Ovary (tissue), 9 donors: Measurements from ENCODE around the gene AGPAT4. TPM values are rescaled to one million over a fixed set of nuclear protein-coding genes. Genes with fewer than 3 reads are reported as not detected.

ENCODE experiments used
- DNase-seq, 5 donors: peaks; one replicate each; pipeline ENCODE4 v3.0.0-alpha.2; 2019 to 2020
- H3K27ac ChIP-seq, 2 donors: fragments of 200-600 bp; one replicate each; pipeline versions ENCODE4 v1.5.1 to v1.8.0; 2019 to 2022
- H3K27me3 ChIP-seq: fragments of 200-600 bp; one replicate; pipeline ENCODE4 v1.8.0; 2022
- H3K36me3 ChIP-seq: fragments of 200-600 bp; sonication (generic); one replicate; pipeline ENCODE4 v1.5.1; 2019
- H3K4me1 ChIP-seq: one replicate; pipeline ENCODE4 v1.8.1; 2013; ENCODE audit warnings: mild to moderate bottlenecking, moderate library complexity; ENCODE audit not compliant: insufficient read depth
- H3K4me3 ChIP-seq: fragments of 200-600 bp; sonication (generic); one replicate; pipeline ENCODE4 v1.5.1; 2017
- H3K9me3 ChIP-seq, 2 donors: fragments of 200-600 bp in 1 of 2; sonication (generic) in 1 of 2; one replicate each; pipeline versions ENCODE4 v1.5.1 to v1.8.1; 2013 to 2019; ENCODE audit warnings: mild to moderate bottlenecking in 1 of 2, moderate library complexity in 1 of 2
- EP300 ChIP-seq: sonication (generic); formaldehyde crosslinking; IDR thresholded peaks from one replicate; pipeline ENCODE4 v1.6.1; 2017; ENCODE audit warnings: antibody characterized with exemption
- POLR2A ChIP-seq: fragments of 450-650 bp; IDR thresholded peaks from one replicate; pipeline ENCODE4 v1.6.1; 2017; ENCODE audit warnings: antibody characterized with exemption, mild to moderate bottlenecking, moderate library complexity
- WGBS, 3 donors: extraction: QIAGEN DNeasy Blood & Tissue Kit in 1 of 3; methylation state at CpG; one replicate each; pipeline versions ENCODE4 v1.1.5 to v1.1.7; 2013 to 2017; 5-methylcytosine and 5-hydroxymethylcytosine counted together
- intact Hi-C, 4 donors: fragments of 100-400 bp; cut with DNase I; formaldehyde crosslinking; loops; one replicate each; pipeline versions ENCODE4 v1.11.0 to v1.15.1; 2022 to 2023
- polyA plus RNA-seq, 2 donors: library from polyadenylated mRNA; stranded (reverse); fragments of 200-250 nt in 1 of 2; fragments of 350-450 nt in 1 of 2; fragmentation: Illumina TruSeq in 1 of 2; extraction: RNeasy Lipid Tissue Mini Kit (QIAGEN cat#74804) in 1 of 2; gene quantifications; one replicate each; pipeline ENCODE4 v1.2.3, GENCODE V29; 2013 to 2014
- total RNA-seq, 7 donors: library from RNA; depleted of rRNA in 2 of 7; stranded (reverse); fragments of >200 nt in 2 of 7; fragmentation: NEBNext Ultra II Directional in 3 of 7; extraction: Animal tissue kit (Norgen Biotek cat#: 25700) in 3 of 7; gene quantifications; one replicate each; pipeline versions ENCODE4 v1.1.0 to v1.2.4, GENCODE V29; 2016 to 2023
- TF ChIP-seq, protein P1 (sequence below), 3 donors: fragments of 450-650 bp in 2 of 3; fragments of 200-600 bp in 1 of 3; IDR thresholded peaks; one replicate each; pipeline versions ENCODE4 v1.5.1 to v1.8.0; 2016 to 2022; ENCODE audit warnings: antibody characterized with exemption in 3 of 3, mild to moderate bottlenecking in 1 of 3
- donor health status: DM: no; HTN: no; CAD: no; lungs with moderate emphysema.
- donor health status: DM: no; HTN: no; CAD: no.
- donor health status: Bipolar disorder and iron deficiency.
- donor health status: DM: yes; HTN: yes; CAD: no.
- donor health status: DM: no; HTN: no; CAD: no.
- donor health status: DM: yes; HTN: yes; CAD: no.

Gene AGPAT4
- total and polyA plus RNA-seq, 9 donors: 4.4 to 13.7 (median 8.9) TPM

- H3K4me1 ChIP-seq: peaks cover 5% of the 10 kb centered on the region
- H3K36me3 ChIP-seq: no peaks in the 10 kb centered on the region
- DNase-seq: no peak
- intact Hi-C loops: no loop called here
- no peaks in the 10 kb centered on the region for H3K27me3 ChIP-seq
- no peaks in the 10 kb centered on the region for H3K9me3 ChIP-seq
- WGBS, 3 donors: 92 to 95% (median 95%) methylated on average over 5 of the region's 5 CpGs
- TF ChIP-seq POLR2A (no peak), EP300 (no peak)
- TF ChIP-seq, protein P1, sequence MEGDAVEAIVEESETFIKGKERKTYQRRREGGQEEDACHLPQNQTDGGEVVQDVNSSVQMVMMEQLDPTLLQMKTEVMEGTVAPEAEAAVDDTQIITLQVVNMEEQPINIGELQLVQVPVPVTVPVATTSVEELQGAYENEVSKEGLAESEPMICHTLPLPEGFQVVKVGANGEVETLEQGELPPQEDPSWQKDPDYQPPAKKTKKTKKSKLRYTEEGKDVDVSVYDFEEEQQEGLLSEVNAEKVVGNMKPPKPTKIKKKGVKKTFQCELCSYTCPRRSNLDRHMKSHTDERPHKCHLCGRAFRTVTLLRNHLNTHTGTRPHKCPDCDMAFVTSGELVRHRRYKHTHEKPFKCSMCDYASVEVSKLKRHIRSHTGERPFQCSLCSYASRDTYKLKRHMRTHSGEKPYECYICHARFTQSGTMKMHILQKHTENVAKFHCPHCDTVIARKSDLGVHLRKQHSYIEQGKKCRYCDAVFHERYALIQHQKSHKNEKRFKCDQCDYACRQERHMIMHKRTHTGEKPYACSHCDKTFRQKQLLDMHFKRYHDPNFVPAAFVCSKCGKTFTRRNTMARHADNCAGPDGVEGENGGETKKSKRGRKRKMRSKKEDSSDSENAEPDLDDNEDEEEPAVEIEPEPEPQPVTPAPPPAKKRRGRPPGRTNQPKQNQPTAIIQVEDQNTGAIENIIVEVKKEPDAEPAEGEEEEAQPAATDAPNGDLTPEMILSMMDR (IDR thresholded peaks at IDR 0.05): no peak
- H3K4me3 ChIP-seq: no peak overlapping the region
- no peak overlapping the region for H3K27ac ChIP-seq
Measured at GRCh38 chr6:161166677-161167076, 107.2 kb downstream of the AGPAT4 start.

DNA sequence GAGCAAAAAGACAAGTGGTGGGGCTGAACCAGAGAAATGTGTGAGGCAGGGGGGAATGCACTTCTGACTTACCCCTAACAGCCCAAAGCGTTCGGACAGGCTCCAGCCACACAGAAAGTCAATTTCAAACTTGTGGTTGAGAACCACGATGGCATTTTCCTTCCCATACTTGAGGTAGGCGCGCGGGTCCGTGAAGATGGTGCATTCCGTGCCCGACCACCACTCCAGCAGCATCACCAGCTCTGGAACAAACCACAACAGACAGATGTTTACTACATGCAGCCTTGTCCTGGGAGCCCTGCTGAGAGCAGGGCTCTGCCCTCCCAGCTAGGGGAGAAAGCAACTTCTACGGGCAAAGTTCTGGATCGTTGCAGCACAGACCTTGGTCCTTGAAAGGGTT, 107.7 kb downstream of the AGPAT4 start:
- no peaks in the 10 kb centered on the region for H3K27me3 ChIP-seq
- H3K27ac ChIP-seq: no peak overlapping the region
- intact Hi-C loops: no loop called here
- no peaks in the 10 kb centered on the region for H3K9me3 ChIP-seq
- no peaks in the 10 kb centered on the region for H3K36me3 ChIP-seq
- TF ChIP-seq POLR2A (no peak), EP300 (no peak)
- TF ChIP-seq, protein P1 (IDR thresholded peaks at IDR 0.05): no peak
- no peak overlapping the region for H3K4me3 ChIP-seq
- H3K4me1 ChIP-seq: peaks cover 5% of the 10 kb centered on the region
- DNase-seq: no peak
- 95 to 96% (median 96%) methylated on average over 11 of the region's 11 CpGs for WGBS, 3 donors

DNA sequence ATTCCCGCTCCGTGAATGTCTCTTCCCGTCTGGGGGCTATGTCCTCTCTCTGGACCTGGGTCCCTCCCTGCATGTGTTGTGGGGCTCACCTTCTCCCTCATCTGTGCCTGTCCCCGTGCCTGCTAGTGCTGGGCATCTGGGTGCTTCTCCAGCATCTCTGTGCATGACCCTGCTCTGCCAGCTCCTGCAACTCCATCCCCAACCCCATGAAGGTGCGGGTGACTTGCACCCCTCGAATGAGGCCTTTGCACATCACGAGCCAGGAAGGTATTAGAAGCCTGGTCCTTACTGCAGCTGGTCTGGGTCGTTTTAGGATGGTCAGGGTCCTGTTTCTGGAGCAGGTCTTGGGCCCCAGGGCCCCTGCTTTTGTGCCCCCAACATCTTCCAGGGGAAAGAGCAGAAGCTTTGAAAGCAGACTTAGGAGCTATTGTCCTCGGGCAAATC, 109.7 kb downstream of the AGPAT4 start:
- Histone ChIP-seq H3K36me3 (no peaks in the 10 kb centered on the region), H3K9me3 (no peaks in the 10 kb centered on the region), H3K27ac (no peak overlapping the region), H3K27me3 (no peaks in the 10 kb centered on the region), H3K4me3 (no peak overlapping the region), H3K4me1 (no peaks in the 10 kb centered on the region)
- no peak for DNase-seq
- 92 to 96% (median 94%) methylated on average over 9 of the region's 9 CpGs for WGBS, 3 donors
- intact Hi-C loops: no loop called here
- TF ChIP-seq, protein P1 (IDR thresholded peaks at IDR 0.05): no peak
- TF ChIP-seq POLR2A: no peak
- TF ChIP-seq EP300: no peak

DNA sequence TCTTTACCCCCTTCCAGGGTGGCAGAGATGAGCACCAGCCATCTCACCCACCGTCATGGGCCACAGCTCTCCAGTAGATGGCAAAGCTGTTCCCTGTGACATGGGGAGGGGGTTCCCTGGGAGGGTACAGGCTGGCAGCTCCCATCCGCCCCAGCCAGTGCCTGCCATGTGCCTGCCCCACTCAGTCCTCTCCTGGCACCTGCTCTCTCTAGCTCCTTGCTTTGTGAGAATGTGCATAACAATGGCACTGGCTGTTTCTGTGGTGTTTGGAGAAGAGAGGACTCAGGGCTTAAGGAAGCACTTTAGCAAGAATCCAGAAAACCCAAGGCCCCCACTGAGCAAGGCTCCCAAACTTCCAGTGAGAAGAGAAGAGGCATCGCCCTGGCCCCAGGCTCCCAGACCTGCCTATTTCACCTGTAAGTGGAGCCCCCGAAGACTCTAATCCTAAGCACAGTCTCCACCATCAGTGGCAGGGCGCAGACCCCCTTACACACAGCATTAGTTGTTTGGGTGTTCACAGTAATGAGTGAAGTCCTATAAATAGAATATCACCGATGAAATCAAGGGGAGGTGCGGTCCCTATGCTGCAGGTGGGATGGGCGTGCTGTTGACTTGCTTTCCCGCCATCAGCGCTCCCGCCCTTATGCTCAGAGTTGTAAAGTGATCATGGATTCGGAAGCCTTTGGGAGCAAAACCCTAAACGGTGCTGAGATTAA, 110.2 kb downstream of the AGPAT4 start:
- H3K27me3 ChIP-seq: no peaks in the 10 kb centered on the region
- intact Hi-C loops: no loop called here
- no peak overlapping the region for H3K27ac ChIP-seq
- no peaks in the 10 kb centered on the region for H3K9me3 ChIP-seq
- DNase-seq: no peak
- H3K4me3 ChIP-seq: no peak overlapping the region
- TF ChIP-seq, protein P1 (IDR thresholded peaks at IDR 0.05): no peak
- no peak for TF ChIP-seq POLR2A
- no peaks in the 10 kb centered on the region for H3K36me3 ChIP-seq
- WGBS, 3 donors: 93 to 96% (median 94%) methylated on average over 13 of the region's 13 CpGs
- no peaks in the 10 kb centered on the region for H3K4me1 ChIP-seq
